Measurements from ENCODE around the gene RAX.
A peak's percentile ranks its signal among the peaks of the same experiment; 100 is the strongest.
"Not testable (repeated sequence)": the region's sequence is repeated elsewhere in the genome, so short reads cannot be mapped to it uniquely, and the experiment has no call there.

The RAX gene

DNA sequence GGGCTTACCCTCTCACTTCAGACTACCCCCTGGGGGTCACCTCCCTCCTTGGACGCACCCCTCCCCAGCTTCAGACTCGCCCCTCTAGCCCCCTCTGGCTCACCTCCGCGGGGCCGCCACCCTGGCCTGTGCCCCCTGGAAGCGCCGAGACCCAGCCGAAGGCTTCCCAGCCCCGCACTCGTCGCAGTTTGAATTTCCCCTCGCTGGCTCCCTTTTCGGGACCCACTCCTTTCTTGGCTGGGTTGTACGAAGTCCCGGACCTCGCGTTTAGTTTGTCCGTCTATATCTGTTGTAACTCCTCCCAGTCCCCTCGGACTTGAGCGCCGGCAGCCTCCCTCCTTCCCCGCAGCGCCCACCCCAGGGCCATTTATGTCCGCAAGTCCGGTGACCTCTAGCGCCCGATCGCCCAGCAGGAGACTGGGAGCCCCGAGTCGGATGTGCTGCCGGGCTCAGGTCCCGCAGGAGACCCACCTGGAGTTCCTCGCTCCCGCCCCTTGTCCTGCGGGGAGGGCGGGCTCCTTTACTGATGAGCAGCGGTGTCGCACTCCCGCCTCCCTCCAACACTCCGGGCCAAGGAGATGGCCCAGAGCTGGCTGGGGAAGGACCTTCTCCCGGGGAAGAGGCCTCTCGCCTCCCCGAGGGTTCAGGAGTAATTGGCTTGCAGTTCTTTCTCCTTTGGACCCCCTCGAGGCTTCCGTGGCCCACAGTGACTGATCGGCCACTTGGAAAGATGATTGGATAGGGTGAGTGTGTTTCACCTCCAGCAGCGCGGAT, 692 bp upstream of the RAX start:
- DNase-seq = peak; percentile 37

DNA sequence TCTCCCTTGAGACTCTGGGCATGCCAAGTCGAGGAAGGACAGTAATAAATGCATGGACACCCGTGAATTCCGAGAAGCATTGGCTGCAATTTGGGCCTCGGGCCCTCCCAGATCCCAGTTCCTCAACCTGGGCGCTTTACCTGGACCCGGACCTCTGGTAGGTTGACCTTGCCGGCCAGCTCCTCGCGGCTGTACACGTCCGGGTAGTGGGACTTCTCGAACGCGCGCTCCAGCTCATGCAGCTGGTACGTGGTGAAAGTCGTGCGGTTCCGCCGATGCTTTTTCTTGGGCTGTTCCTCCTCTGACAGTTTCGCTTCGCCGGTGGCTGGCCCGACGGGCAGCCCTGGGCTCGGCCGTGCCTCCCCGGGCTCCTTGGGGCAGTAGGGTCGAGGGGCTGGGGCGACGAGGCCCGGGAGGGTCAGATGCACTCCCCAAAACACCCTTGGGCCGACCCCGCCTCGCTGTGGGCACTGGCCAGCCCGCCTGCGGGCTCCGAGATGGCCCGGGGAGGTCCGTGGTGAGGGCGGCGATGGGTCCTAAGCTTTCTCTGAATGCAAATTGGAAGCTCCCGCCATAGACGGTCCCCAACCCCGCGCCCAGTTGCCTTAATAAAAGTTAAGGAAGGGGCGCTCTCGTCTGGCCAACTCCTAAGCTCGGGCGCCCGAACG, 899 bp downstream of the RAX start:
- peak; percentile 53 for DNase-seq

GRCh38 chr18:59271606-59272220, 1.5 kb downstream of the RAX start:
- DNase-seq = peak; percentile 44

DNA sequence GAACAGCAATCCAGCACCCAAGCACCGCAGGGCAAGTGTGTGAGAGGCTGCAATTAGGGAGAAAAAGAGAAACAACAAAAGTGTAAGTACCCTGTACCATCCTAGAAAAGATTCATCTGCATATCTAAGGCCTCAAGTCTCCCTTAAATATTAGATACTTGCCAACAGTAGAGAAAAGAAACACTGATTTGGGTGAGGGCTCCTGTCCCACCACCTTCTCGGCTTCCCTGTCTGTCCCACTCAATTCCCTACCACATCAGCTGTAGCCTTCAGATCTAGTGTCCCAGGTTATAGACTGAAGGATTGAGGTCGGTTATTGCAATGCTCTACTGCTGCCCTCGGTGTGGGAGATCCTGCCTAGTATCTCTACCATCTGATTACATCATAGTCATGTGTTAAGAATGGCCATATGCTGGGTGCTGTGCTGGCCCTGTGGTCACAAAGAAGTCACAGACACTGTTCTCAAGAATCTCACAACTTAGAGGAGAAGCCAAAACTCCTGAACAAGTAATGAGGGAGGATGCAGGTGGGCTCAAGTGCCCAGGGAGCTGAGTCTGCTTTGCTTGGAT, 2.5 kb downstream of the RAX start:
- DNase-seq = peak; percentile 25

GRCh38 chr18:59269563-59270119, 3.6 kb downstream of the RAX start:
- no peak for DNase-seq

DNA sequence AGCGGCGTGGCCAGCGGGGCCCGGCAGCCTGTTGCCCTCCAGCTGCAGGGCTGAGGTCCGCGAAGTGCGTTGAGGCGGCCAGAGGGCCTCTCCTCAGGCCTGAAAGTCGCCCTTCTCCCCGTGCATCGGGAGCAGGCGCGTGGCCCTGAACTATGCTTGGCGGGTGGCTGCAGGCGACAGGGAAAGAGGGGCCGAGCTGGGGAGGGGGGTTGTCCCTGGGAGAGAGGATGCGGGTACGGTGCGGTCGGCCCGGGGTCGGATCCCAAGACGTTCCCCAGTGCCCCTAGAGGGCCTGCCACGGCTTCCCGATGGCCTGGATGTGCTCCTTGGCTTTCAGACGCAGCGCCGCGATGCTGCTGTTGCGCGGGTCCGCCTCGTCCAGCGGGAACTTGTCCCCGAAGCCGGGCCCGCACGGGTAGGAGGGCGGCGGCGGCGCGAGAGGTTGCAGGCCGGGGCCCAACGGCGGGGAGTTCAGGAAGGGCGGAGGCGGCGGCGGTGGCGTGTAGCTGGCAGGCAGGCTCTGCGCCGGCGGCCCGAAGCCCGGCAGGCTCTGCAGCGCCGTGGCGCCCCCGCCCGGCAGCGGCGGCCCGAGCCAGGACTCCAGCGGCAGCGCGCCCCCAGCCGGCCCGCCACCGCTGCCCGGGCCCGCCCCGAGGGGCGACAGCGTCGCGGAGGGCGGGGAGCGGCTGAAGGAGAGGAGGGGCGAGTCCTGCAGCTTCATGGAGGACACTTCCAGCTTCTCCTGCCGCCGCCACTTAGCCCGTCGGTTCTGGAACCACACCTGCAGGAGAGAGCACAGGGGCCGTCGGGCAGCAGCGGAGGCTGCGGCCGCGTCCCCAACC, 4.3 kb downstream of the RAX start:
- DNase-seq = peak; percentile 76

DNA sequence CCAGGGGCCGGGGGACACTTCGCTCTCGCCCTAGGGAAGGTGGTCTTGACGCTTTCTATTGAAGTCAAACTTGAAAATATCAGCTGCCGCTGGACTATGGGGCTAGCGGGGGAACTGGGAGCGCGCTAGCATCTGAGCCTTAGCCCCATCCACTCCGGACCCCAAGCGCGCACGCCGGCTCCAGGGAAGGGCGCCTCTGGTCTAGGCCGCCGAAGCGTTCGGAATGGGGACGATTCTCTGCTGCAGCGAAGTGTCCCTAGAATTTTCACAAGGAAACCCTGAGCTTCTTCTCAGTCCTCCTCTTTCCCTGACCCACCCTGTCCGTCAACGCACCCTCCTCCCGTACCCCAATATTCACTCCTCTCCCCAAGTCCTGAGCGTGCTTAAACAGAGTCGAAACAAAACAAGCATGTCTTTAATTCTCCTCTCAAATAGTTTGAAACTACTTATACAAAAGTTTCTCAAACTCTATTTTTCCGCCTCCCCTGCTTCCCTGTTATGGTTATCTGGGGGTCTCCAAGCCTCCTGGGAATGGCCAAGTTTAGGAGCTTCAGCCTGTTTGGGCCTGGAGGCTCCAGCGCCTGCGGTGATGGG, 5.0 kb downstream of the RAX start:
- no peak for DNase-seq

DNA sequence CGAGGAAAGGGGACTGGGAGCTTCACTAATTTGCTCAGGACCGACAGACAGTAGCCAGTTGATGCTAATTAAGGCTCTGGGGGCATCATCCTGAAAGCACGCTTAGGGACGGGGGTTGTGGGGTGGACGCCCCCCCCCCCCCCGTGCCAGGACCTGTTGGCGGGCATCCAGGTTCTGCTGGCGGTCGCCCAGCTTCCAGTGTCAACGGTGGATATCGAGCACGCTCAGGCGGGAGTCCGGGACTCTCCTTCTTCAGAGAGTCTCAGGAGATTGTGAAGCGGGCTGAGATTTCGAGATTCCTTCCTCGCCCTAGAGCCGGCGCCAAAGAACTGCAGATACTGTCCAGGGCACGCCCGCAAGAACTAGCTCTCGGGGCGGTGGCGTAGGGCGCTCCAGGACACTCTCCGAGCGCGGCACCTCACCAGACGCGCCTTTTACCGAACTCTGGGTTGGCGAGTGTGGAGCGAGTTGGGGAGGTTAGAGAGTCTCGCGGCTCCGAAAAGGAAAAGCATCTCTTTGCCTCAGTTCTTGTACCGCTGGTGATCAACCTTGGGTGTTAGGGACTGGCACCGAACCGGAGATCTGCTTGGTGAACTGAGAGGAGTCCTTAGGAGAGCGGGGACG, 5.6 kb downstream of the RAX start:
- peak; percentile 57 for DNase-seq

- DNase-seq = no peak
These were observed 6.3 kb downstream of the RAX start for GRCh38 chr18:59266886-59267502.

- DNase-seq = no peak
These were observed 6.8 kb downstream of the RAX start for GRCh38 chr18:59266459-59266858.

DNA sequence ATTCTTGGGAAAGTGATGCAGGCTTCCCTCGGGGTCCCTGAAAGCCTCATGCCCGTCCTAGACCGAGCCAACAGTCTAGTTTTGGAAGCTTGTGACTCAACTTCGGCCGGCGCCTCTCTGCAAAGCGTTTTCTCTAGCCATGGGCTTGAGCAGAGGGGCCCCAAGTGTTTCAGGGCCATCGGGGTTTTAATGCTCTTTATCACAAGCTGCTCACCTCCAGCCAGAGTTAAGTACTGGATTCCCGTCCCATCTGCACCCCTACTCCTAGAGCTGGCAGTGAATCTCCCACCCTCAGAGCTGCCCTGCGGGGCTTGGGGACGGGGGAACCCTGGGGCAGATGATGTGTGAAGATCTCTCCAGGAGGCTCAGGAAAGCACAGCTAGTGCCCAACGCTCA, 7.3 kb downstream of the RAX start:
- peak; percentile 10 for DNase-seq

DNA sequence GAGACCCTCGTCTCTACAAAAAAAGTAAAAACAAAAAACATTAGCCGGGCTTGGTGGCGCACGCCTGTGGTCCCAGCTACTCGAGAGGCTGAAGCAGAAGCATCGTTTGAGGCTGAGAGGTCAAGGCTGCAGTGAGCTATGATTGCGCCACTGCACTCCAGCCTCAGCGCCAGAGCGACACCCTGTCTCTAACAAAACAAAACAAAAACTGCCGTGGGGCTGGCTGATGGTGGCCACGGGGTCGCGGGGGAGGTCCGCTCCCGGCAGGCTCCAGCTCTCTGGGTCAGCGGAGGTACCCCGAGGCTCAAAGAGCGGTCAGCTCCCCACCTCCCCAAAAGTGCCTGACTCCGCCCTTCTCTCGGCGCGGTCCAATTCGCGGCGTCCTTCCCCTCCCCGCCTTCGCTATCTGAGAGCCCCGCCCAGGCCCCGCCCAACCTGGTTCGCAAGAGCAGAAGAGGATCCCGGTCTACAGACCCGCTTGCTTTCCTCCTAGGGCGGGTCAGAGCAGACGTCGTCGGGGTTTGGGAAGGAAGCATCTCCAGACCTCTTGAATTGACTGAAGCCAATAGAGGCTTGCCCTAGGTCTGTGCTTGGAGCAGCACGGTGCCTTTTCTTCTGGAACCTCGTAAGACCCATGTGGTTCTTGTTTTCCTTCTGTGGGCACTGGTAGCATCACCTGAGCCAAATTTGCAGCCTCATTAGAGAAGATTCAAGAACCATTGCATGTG, 7.8 kb downstream of the RAX start:
- DNase-seq = peak; percentile 34

- DNase-seq = peak; percentile 10
These were observed 8.5 kb downstream of the RAX start for GRCh38 chr18:59264651-59265245.

- peak; percentile 19 for DNase-seq
These were observed 9.1 kb downstream of the RAX start for GRCh38 chr18:59264121-59264571.

- no peak for DNase-seq
These were observed 9.6 kb downstream of the RAX start for GRCh38 chr18:59263661-59264060.

DNA sequence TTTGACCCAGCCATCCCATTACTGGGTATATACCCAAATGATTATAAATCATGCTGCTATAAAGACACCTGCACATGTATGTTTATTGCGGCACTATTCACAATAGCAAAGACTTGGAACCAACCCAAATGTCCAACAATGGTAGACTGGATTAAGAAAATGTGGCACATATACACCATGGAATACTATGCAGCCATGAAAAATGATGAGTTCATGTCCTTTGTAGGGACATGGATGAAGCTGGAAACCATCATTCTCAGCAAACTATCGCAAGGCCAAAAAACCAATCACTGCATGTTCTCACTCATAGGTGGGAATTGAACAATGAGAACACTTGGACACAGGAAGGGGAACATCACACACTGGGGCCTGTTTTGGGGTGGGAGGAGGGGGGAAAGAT, 11.0 kb downstream of the RAX start:
- DNase-seq = not testable (repeated sequence)

DNA sequence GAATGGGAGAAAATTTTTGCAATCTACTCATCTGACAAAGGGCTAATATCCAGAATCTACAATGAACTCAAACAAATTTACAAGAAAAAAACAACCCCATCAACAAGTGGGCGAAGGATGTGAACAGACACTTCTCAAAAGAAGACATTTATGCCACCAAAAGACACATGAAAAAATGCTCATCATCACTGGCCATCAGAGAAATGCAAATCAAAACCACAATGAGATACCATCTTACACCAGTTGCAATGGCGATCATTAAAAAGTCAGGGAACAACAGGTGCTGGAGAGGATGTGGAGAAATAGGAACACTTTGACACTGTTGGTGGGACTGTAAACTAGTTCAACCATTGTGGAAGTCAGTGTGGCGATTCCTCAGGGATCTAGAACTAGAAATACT, 11.4 kb downstream of the RAX start:
- DNase-seq = not testable (repeated sequence)

GRCh38 chr18:59255491-59255890, 17.8 kb downstream of the RAX start:
- not testable (repeated sequence) for DNase-seq

GRCh38 chr18:59249199-59249774, 24.0 kb downstream of the RAX start:
- peak; percentile 41 for DNase-seq
